Fibroblast of skin of left quadriceps (primary cell): Measurements from ENCODE around the gene GDPD5.
A peak's percentile ranks its signal among the peaks of the same experiment; 100 is the strongest.

Experiments
- DNase-seq, 2 experiments: peaks; one replicate each; pipeline ENCODE4 v3.0.0-alpha.2; 2013; ENCODE audit warnings: low read depth in 2 of 2

The GDPD5 gene

DNA sequence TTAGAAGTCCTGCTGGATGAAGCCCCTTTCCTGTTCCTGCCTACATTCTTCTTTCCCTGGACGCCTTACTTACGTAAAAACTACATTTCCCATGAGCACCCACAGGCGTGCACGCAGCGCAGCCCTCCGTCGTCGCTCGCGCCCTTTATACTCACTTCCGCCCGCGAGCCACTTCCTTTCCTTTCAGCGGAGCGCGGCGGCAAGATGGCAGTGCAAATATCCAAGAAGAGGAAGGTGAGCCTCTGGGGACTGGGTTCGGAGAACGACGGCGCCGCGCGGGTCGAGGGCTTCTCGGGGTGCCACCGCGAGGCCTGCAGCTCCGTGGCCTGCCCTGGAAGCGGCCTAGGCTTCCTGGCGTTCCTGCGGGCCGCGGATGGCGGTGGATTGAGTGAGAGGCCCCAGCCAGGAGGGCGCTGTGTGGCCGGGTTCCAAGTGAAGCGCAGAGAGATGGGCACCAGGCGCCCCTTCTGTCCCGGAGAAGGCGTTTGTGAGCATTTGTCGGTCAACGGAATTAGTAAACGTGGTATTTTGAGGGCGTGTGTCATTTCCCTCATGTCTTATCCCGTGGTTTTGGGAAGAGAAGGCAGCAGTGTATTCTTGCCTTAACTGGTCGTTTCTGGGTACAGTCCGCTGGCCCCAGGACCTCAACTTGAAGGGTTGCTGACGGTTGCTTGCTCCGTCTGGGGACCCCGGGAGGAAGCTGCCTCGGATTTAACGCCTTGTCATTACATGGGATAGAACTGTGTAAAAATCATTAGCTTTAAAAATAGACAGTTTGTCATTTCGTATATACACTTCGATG is 126.2 kb downstream of the GDPD5 start, which contains the start of gene RPS3:
TSS of gene RPS3 (plus strand) at position 175 of the 802 bp plus-strand sequence. CDS start at position 205, 30 bp downstream.
- peak; percentile 82 for DNase-seq

DNA sequence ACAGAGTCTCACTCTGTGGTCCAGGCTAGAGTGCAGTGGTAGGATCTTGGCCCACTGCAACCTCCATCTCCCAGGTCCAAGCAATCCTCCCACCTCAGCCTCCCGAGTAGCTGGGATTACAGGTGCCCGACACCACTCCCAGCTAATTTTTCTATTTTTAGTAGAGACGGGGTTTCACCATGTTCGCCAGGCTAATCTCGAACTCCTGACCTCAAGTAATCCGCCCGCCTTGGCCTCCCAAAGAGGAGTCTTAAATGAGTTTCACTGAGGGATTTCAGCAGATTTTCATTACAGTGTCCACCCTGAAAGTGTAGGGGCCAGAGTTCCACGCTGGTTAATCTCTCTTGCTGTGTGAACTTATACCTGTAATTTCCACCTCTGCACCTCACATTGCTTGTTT is 126.8 kb downstream of the GDPD5 start:
- no peak for DNase-seq

DNA sequence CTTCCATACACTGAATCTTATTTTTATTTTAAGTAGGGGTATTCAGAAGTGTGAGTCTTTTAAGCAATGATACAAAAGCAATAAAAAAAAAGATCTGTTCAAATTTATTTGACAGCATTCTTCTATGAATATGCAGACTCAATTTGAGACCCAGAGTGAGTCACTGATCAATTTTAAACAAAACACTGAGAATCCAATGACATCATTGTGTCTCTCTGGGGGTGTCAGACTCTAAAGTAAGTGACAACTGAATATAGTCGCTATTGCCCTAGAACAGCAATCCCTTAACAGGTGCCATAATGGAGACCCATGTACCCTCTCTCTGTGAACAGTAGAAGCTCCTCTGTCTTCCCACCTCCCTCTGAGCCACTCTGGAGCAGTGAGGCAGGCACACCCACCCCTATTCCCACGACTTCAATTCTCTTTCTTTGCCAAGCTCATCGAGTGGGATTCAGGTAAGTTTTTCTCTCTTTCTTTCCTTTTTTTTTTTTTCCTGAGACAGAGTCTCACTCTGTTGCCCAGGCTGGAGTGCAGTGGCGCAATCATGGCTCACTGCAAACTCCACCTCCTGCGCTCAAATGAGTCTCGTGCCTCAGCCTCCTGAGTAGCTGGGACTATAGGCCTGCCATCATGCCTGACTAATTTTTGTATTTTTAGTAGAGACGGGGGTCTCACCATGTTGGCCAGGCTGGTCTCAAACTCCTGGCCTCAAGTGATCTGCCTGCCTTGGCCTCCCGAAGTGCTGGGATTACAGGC is 131.5 kb downstream of the GDPD5 start:
- DNase-seq: no peak

DNA sequence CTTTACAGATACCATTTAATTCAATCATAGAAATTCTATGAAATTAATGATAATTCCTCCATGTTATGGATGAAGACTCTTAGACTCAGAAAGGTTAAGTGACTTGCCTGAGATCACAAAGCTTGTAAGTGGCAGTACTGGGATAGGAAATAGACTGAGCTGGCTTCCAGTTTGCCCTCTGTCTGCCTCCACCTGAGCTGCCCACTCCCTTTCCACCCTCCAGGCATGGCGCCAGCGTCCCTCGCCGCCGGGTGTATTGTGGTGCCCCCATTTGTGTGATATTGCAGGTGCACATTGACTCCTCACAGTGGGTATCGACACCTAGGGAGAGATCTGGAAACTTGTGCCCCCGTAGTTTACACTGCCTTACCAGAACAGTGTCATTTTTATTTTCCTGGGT is 135.8 kb downstream of the GDPD5 start:
- DNase-seq: no peak

DNA sequence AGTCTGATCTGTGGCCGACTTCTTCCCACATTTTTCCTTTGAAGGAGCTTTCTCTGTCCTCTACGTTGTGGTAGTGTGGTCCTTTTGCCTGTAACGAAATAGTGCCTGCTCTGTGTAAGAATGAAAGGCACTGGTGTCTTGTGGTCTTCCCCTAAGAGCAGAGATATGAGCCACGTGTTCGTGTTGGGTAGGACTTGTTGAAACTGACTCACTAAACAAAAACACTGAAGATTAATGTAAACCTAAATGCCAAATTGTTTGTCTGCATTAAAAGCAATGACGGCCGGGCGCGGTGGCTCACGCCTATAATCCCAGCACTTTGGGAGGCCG is 136.5 kb downstream of the GDPD5 start:
- no peak for DNase-seq

DNA sequence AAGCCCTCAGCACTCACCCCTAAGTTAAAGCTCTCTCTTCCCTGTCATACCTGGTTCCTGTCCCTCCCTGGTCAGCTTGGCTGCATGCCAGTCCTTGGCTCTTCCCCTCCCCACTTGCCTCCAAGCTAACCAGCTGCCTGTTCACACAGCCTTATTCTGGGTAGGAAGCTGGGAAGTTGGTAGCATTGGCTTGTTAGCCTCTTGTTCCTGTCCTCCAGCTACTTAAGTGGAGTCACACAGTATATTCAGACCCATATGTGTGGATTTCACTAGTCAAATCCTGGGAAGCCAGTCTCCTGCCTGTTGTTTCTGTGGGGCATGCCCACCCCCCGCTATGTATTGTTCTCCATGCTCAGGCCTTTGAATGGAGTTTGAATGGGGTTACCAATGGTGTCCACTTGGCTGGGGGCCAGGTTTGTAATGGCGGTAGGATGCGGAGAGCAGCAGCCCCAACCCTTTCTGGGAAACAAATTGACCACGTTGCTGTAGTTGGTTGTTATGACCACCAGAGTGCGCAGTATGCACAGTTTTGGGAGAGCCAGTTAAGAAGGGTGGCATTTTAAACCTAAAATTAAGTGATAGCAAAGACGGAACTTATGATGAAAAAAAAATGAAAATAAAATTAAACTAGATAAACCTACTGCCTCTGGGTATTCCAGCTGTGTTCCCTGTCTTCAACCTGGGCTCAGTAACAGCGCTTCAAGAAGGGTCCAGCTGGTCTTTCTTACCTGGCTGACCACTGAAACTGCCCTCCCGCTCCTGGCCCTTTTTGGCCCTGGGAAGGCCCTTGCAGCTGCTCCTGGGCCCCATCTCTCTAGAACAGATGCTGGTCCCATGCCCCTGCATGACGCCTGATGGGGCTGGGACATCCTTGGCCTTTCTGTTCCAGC is 137.1 kb downstream of the GDPD5 start:
- peak; percentile 51 to 52 for DNase-seq

DNA sequence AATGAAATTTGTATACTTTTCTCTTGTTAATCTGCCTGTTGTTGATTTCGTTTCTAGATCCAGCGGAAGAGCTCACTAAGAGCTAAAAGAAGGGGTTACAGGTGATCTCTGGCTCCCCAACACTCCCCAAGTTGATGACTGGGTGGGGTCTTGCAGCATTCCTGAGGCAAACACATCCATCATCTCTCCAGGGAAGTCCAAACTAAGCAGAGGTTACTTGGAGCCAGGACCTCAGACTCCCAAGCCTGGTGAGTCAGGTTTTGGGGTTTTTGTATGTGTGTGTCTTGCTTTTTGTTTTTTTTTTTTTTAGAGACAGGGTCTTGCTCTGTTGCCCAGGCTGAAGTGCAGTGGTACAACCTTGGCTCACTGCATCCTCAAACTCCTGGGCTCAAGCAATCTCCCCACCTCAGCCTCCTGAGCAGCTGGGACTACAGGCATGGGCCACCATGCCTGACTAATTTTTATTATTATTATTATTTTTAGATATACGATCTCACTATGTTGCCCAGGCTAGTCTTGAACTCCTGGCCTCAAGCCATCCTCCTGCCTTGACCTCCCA is 137.9 kb downstream of the GDPD5 start:
- DNase-seq: no peak

DNA sequence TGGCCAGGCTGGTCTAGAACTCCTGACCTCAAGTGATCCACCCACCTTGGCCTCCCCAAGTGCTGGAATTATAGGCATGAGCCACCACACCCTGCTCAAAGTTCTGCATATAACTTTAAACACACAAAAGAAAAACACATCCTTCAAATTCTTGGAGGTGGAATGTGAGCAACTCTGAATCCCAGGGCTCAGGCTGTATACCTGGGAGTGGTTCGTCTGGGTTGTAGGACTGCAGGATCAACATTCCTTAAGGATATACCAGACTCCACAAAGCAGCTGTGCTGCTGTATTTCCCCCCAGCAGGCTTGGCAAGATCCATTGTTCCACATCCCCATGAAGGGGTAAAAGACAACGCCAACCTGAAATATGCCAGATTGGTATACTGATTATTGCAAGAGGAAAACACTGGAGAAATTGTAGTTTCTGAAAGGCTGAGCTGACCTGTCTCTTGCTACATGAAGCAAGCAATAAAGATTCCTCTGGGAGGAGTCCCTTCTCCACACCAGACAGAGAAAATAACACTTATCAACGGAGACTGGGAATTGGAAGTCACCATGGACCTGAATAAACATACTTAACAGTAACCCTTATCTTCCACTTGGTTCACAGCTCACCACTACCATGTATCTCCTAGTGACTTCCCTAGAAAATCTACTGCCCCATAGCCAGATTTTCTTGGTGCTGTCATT is 138.7 kb downstream of the GDPD5 start:
- no peak for DNase-seq
